IMR-90 (cell line): ENCODE measurements around the gene WIPI1.

Experiments used
- BHLHE40 ChIP-seq: fragments of 150-350 bp; IDR thresholded peaks from 2 replicates; pipeline ENCODE4 v1.6.1; 2016; ENCODE audit warnings: mild to moderate bottlenecking, low read depth, low read length
- CHD1 ChIP-seq: IDR thresholded peaks from 2 replicates; pipeline ENCODE4 v1.6.1; 2012; ENCODE audit warnings: low read depth, low read length, improper control_type of control experiment
- FOS ChIP-seq: fragments of 150-350 bp; IDR thresholded peaks from 2 replicates; pipeline ENCODE4 v1.6.1; 2016; ENCODE audit warnings: low read depth, low read length
- MAFK ChIP-seq: IDR thresholded peaks from 2 replicates; pipeline ENCODE4 v1.6.1; 2012; ENCODE audit warnings: low read depth, low read length, improper control_type of control experiment
- NFE2L2 ChIP-seq: fragments of 150-350 bp; IDR thresholded peaks from 2 replicates; pipeline ENCODE4 v1.6.1; 2016; ENCODE audit warnings: low read depth, mild to moderate bottlenecking, low read length
- POLR2A ChIP-seq: IDR thresholded peaks from 2 replicates; pipeline ENCODE4 v1.6.1; 2012; ENCODE audit warnings: mild to moderate bottlenecking, low read depth, low read length
- RAD21 ChIP-seq: IDR thresholded peaks from 2 replicates; pipeline ENCODE4 v1.6.1; 2012; ENCODE audit warnings: low read length, improper control_type of control experiment
- RCOR1 ChIP-seq: IDR thresholded peaks from 2 replicates; pipeline ENCODE4 v1.6.1; 2012; ENCODE audit warnings: mild to moderate bottlenecking, low read length, improper control_type of control experiment; ENCODE audit not compliant: insufficient replicate concordance
- RFX5 ChIP-seq: IDR thresholded peaks from 2 replicates; pipeline ENCODE4 v1.8.0; 2012; ENCODE audit warnings: low read depth, mild to moderate bottlenecking, low read length, moderate library complexity
- SMC3 ChIP-seq: fragments of 150-350 bp; IDR thresholded peaks from 2 replicates; pipeline ENCODE4 v1.6.1; 2016; ENCODE audit warnings: low read depth, mild to moderate bottlenecking, antibody characterized with exemption, low read length, moderate library complexity
- TF ChIP-seq, protein P1 (sequence below): conservative IDR thresholded peaks from 2 replicates; pipeline ENCODE4 v1.5.1; 2012; ENCODE audit warnings: mild to moderate bottlenecking, low read depth, low read length, improper control_type of control experiment
- TF ChIP-seq, protein P2 (sequence below): fragments of 150-350 bp; IDR thresholded peaks from 2 replicates; pipeline ENCODE4 v1.6.1; 2016; ENCODE audit warnings: low read depth, mild to moderate bottlenecking, low read length, moderate library complexity, borderline replicate concordance
- TF ChIP-seq, protein P3 (sequence below): fragments of 150-350 bp; IDR thresholded peaks from 2 replicates; pipeline ENCODE4 v1.6.1; 2017; ENCODE audit warnings: mild to moderate bottlenecking, antibody characterized with exemption, low read length, low read depth

DNA sequence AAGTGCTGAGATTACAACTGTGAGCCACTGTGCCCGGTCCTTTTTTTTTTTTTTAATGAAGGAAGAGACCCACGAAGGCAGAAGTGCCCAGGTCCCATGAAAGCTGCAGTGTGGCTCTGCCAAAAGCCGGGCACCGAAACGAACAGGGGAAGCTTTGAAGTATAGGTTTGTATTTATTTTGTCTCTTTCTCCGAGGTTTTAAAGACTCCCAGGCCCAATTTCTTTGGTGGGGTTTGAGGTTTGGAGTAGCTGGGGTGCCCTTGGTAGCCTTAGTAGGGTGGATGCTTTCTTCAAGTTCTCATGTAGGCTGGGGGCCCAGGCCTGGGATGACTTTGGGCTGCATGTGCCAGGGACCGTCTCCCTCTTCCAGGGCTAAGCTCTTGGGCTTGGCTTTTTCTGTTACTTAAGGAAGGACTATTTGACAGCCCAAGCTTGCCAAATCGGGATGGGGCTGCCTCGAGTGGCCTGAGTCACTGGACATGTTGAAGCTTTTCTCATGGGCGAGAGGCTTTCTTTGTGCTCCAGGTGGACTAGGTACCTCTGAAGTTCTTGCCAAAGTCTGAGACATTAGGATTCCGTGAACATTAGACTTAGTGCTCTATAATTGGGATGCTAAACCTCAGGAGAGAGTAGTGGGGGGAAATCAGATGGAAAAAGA, 66.3 kb downstream of the WIPI1 start:
- TF ChIP-seq, protein P1, sequence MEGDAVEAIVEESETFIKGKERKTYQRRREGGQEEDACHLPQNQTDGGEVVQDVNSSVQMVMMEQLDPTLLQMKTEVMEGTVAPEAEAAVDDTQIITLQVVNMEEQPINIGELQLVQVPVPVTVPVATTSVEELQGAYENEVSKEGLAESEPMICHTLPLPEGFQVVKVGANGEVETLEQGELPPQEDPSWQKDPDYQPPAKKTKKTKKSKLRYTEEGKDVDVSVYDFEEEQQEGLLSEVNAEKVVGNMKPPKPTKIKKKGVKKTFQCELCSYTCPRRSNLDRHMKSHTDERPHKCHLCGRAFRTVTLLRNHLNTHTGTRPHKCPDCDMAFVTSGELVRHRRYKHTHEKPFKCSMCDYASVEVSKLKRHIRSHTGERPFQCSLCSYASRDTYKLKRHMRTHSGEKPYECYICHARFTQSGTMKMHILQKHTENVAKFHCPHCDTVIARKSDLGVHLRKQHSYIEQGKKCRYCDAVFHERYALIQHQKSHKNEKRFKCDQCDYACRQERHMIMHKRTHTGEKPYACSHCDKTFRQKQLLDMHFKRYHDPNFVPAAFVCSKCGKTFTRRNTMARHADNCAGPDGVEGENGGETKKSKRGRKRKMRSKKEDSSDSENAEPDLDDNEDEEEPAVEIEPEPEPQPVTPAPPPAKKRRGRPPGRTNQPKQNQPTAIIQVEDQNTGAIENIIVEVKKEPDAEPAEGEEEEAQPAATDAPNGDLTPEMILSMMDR = no peak
- TF ChIP-seq POLR2A = no peak
- no peak for TF ChIP-seq BHLHE40
- TF ChIP-seq, protein P2, sequence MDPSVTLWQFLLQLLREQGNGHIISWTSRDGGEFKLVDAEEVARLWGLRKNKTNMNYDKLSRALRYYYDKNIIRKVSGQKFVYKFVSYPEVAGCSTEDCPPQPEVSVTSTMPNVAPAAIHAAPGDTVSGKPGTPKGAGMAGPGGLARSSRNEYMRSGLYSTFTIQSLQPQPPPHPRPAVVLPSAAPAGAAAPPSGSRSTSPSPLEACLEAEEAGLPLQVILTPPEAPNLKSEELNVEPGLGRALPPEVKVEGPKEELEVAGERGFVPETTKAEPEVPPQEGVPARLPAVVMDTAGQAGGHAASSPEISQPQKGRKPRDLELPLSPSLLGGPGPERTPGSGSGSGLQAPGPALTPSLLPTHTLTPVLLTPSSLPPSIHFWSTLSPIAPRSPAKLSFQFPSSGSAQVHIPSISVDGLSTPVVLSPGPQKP = no peak
- TF ChIP-seq MAFK = no peak
- TF ChIP-seq CHD1 = no peak
- no peak for TF ChIP-seq RAD21
- TF ChIP-seq, protein P3, sequence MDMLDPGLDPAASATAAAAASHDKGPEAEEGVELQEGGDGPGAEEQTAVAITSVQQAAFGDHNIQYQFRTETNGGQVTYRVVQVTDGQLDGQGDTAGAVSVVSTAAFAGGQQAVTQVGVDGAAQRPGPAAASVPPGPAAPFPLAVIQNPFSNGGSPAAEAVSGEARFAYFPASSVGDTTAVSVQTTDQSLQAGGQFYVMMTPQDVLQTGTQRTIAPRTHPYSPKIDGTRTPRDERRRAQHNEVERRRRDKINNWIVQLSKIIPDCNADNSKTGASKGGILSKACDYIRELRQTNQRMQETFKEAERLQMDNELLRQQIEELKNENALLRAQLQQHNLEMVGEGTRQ = no peak
- no peak for TF ChIP-seq FOS
- no peak for TF ChIP-seq SMC3
- no peak for TF ChIP-seq NFE2L2
- TF ChIP-seq RCOR1 = no peak
- no peak for TF ChIP-seq RFX5
